Measurements from ENCODE around the gene B4GALT4.
"Not testable (repeated sequence)": the region's sequence is repeated elsewhere in the genome, so short reads cannot be mapped to it uniquely, and the experiment has no call there.

Gene B4GALT4

GRCh38 chr3:119195151-119195476, 45.6 kb downstream of the B4GALT4 start:
- no peak for FAIRE-seq

- FAIRE-seq, result no peak
Measured at GRCh38 chr3:119194237-119195150, 46.2 kb downstream of the B4GALT4 start.

- no peak for FAIRE-seq
Measured at GRCh38 chr3:119191800-119192199, 48.9 kb downstream of the B4GALT4 start.

- no peak for FAIRE-seq
Measured at GRCh38 chr3:119187266-119187665, 53.4 kb downstream of the B4GALT4 start.

- no peak for FAIRE-seq
Measured at GRCh38 chr3:119184796-119185570, 55.7 kb downstream of the B4GALT4 start.

GRCh38 chr3:119184111-119184510, 56.6 kb downstream of the B4GALT4 start:
- FAIRE-seq, result no peak

- FAIRE-seq, result no peak
Measured at GRCh38 chr3:119181765-119182164, 58.9 kb downstream of the B4GALT4 start.

- no peak for FAIRE-seq
Measured at GRCh38 chr3:119177321-119177720, 63.4 kb downstream of the B4GALT4 start.

- FAIRE-seq, result no peak
Measured at GRCh38 chr3:119176778-119177177, 63.9 kb downstream of the B4GALT4 start.

- no peak for FAIRE-seq
Measured at GRCh38 chr3:119175872-119176756, 64.6 kb downstream of the B4GALT4 start.

- no peak for FAIRE-seq
Measured at GRCh38 chr3:119173325-119173724, 67.4 kb downstream of the B4GALT4 start, which contains the start of gene UPK1B. Gene UPK1B, plus strand, starts transcription at chr3:119173598. Its CDS starts 13,144 bp downstream, at chr3:119186742.

- FAIRE-seq, result no peak
Measured at GRCh38 chr3:119170821-119171220, 69.9 kb downstream of the B4GALT4 start.

GRCh38 chr3:119164745-119165144, 75.9 kb downstream of the B4GALT4 start:
- FAIRE-seq, result not testable (repeated sequence)
